ENCODE results near the gene GHRH.
A peak's percentile ranks its signal among the peaks of the same experiment; 100 is the strongest.

Gene GHRH

DNA sequence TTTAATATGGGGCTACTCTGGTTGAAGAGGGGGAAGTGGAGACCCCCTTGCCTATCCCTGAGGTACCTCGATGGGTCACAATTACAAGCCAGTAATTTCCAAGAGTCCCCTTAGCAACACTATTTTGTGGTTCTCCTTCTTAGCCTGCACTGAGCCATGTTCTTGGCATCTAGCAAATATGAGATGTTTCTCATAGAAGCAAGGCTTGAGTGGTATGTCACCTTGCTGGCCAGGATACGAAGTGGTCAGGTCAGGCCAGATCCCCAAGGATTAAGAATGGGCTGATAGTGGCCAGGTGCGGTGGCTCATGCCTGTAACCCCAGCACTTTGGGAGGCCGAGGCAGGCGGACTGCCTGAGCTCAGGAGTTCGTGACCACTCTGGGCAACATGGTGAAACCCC lies 2.1 kb upstream of the GHRH start:
- no peak for DNase-seq (ENCODE audit: low read depth, low spot score)

DNA sequence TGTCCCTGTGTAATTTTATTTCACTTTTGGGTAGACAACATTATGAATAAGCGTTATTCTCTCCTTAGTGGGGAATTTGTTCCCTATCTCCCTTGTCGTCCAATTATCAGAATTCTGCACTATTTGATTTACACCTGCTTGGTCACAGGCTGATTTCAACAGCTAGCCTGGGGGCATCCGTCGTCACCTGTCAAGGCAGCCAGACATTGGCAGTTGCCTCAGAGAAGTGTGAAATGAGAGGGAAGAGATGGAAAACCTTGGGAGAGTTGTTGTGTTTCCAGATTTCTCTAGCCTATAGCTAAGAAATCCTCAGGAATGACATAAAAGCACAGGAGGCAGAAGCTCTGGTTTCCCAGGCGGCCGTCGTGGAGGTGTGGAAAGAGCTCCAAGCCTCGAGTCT lies 891 bp upstream of the GHRH start:
- no peak for DNase-seq (ENCODE audit: low read depth, low spot score)

DNA sequence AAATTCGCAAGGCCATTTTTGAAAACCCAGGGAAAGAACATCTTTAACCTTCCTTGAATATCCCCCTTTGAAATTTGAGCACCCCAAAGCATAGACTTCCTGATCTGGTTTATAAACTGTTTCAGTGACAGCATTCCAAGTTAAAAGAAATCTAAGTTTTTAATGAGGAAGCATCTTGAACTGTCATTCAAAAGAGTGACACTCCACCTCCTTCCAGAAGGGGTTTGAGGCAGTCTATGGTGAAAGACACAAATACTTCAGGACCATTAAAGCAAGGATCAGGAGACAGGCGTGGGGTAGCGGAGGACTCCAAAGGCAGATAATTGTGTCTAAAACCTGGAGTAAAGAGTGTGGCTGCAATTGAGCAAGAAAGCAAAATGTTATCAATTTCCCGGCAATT lies 691 bp downstream of the GHRH start:
- no peak for DNase-seq (ENCODE audit: low read depth, low spot score)

DNA sequence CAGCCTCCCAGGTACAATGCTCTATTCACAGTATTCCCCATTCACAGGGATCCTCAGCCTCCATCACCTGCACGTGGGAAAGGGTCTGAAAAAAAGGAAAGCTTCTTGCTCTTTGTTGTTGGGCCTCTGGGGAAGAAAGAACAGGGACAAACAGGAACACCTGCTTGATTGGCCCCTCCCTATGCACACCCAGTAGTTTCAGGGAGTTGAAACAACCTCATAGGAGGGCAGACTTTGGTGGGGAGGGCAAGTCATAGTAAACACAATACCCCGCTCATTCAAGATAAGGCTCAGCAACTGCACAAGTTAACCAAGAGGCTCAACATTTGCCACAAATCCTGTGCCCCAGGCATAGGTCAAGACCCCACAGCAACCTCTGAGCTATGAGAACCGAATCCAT lies 1.7 kb downstream of the GHRH start:
- no peak for DNase-seq (ENCODE audit: low read depth, low spot score)

DNA sequence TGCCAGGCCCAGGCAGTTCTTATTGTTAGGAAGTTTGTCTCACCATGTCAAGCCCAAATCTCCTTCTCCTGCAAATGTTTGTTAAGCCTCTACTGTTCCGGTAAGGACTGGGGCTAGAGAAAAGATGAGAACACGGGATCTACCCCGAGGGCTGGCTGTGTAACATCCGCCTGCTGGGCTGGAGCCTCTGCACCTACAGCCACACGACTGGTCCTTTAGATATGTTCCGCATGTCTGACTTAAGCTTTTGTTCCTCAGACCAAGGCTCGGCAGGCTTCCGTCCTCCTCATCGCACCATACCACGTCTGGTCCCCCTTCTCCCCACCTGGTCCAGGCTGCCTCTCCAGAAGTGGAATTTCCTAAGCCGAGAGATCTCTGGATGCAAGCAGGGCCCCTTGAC lies 2.6 kb downstream of the GHRH start:
- no peak for DNase-seq (ENCODE audit: low read depth, low spot score)

DNA sequence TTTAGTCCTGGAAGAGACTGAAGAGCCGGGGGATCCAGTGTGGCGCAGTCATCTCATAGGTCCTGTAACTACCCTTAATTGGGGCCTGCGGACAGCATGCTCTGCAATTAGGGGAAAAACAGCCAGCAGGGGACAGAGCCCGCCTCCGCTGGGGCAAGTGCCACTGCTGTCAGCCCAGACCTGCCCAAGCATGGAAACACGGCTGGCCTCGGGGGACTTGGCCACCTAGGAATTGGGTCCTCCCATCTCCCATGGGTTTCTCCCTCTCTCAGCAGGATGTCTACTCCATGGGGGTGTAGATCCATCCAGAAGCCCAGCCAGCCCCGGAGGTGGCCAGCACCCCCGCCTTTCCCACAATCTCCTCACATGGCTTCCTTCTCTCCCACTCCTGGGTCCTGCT lies 3.6 kb downstream of the GHRH start:
- DNase-seq (ENCODE audit: low read depth, low spot score), result no peak

DNA sequence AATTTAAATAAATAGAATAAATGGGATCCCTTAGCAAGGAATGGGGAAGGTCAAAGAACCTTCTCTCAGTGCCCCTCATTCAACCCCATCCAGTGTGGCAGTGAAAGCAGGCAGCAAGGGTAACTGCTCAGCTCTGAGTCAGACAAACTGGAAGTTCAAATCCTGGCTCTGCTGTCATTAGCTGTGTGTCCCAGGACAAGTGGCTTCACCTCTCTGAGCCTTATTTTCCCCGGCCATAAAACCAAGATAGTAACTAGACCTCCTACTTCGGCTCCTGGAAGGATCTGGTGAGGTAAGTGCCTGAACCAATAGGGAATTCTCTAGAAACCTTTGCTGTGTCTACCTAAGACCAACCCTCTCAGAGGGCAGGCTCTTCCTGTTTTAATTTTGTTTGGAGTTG lies 4.1 kb downstream of the GHRH start:
- no peak for DNase-seq (ENCODE audit: low read depth, low spot score)

DNA sequence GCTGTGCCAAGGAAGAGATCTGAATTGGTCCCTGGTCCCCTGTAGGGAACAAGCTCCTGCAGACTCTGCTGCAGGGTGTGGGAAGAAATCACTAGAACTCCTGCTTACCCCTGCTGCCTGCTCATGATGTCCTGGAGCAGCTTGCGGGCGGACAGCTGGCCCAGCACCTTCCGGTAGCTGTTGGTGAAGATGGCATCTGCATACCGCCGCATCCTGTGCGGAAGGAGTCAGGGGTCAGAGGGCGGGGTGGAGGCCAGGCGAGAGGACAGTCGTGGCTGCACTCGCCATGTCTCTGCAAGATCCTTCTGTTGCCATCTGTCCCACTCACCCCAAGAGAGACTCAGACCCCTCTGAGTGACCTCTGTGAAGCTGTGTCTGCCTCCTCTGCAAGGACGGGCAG lies 5.3 kb downstream of the GHRH start:
- DNase-seq (ENCODE audit: low read depth, low spot score), result no peak

DNA sequence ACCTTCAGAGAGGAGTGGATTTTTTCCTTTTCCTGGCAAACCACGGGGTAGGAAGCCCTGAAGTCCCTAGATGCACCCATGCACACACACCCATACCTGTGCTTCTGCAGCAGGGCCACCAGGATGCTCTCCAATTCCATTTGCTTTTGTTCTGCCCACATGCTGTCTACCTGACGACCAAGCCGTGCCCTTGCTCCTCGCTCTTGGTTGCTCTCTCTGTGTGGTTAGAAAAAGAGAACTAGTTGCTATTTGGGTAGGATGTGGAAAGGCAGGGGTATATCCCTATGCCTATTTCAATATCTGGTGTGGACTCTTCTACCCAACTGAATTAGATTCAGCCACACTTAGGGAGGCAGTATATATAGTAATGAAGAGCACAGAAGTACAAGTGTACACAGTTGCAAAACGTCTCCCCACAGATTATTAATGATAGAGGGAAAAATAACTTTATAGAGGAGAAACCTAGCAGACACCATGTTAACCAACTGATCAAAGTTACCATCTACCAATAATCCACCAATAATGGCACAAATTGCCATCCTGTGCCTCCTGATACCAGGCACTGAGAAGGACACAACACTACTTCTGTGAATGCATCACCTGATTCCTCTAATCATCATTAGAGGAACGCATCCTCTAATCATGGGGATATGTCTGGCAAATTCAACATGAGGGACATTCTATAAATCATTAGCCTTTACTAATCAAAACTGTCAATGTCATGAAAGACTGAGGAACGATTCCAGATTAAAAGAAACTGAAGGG lies 7.3 kb downstream of the GHRH start:
- DNase-seq (ENCODE audit: low read depth, low spot score), result no peak

DNA sequence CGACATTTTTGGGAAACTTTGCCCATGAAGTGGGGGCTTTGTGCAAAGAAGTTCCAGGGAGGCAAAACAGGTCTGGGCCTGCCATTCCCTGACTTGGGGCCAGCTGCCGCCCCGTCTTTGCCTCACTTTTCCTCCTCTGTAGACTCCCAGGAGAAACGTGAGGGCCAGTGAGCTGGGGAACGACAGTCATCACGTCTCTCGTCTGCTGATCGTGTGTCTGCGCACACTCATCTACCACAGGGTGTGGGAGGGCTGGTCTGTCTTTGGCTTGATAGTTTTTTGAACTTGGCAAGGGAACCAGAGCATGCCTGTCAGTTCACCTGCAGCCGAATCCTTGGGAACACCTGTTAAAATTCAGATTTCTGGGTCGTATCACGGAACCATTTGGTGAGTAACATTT lies 8.5 kb downstream of the GHRH start:
- no peak for DNase-seq (ENCODE audit: low read depth, low spot score)

DNA sequence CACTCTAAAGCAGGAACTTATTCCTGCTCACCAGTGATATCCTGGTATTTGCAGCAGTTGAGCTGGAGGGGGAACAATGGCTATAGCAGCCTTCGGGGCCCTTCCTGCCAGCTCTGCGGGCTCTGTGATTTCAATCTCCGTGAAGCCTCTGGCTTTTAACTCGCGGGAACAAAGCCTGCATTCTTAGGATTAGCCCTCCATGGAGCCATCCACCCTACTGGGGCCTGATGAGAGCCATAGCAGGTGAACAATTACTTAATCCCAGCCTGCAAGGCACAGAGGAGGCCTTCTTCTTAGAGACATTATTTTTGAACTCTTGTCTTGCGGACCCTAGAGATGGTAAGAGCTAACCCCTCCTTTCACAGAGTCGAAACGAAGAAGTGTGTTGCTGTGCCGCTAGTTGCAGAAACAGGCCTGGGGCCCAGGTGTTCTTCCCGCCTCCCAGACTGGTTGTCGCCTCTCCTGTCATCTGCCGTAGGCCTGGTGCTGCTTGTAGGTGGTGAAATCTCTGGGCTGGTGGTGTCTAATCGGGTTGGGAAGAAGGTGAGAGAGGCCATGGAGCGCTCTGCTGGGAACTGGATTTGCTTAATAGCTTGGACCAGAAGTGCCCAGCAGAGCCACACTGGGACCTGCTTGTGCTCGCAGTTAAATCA lies 9.7 kb downstream of the GHRH start:
- no peak for DNase-seq (ENCODE audit: low read depth, low spot score)

DNA sequence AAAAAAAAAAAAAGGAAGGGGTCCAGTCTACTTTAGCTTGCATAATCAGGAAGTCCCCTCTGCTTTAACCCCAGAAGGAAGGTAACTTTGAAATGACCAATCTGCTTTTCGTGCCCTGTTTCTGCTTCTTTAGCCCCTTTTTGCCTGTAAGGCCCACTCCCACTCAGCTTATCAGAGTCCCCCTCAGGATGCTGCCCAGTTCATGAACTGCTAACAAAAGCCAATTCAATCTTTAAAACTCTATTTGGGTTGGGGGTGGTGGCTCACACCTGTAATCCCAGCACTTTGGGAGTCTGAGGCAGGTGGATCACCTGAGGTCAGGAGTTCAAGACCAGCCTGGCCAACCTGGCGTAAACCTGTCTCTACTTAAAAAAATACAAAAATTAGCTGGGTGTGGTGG lies 12.3 kb downstream of the GHRH start:
- no peak for DNase-seq (ENCODE audit: low read depth, low spot score)

DNA sequence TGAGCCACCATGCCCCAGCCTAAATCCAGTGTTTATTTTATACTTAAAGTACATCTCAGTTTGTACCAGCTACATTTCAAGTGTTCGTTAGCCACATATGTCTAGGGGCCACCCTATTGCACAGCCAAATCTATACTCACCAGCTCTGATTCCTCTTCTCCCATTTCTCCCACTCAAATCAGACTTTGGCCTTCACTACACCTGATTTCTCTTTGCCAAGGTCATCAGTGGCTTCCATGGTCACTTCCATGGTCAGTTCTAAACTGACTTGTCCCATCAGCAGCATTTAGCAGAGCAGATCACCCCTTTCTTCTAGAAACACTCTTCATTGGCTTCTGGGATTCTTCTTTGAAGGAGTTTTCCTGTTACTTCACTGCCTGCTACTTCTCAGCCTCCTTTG lies 14.1 kb downstream of the GHRH start:
- no peak for DNase-seq (ENCODE audit: low read depth, low spot score)

DNA sequence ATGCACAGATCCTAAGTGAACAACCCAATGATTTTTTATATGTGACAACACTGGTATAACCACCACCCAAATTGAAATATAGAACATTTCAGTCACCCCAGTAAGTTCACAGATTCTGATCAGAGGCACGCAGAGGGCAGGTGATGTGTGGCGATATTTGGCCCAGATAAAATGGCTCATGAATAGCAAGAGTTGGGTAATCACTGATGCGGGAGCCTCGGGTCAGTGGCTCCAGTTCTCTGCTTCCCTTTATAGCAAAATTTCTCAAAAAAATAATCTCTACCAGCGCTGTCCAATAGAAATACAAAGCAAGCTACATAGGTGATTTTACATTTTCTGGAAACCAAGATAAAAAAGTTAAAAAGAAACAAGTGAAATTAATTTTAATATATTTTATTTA lies 14.9 kb downstream of the GHRH start:
- no peak for DNase-seq (ENCODE audit: low read depth, low spot score)

DNA sequence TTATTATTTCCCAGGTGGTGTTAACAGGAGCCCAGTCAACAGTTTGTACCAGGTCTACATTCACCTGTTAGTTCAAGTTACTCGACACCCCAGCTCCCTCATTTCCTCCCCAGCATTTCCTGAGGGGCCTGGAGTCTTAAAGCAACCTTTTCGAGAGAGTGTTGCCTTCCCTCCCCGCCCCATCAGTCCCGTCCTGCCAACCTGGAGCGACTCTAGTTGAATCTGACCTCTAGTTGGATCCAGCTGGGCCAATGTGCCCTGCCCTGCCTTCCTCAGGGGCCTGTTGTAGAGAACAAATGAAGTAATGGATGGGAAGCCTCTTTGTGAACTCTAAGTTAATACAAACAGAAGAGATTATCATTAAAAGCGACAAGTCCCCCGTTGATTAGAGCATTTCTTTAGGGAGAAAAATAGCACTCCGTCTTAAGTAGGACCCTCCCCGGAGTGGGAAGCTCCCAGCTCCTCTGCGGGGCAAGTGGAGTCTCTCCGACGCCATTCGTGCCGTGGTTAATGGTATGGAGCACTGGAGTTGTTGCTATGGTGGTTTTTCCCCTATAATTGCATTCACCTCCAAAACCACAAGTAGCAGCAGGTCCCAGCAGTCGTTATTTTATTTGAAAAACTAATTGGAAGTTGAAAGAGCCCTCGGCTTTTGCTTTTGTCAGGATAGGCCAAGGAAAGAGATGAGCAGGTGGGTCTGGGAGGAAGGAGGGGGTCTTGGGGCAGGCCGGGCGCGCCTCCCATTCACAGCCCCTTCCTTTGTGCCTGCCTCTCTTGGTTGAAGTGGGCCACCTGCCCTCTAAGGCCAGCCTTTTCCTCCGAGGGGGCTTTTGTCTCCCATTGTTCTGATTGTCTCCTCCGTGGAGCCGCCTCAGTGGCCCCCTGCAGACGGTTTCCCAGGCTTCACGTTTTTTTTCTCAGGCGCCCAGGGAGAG lies 16.1 kb downstream of the GHRH start:
- no peak for DNase-seq (ENCODE audit: low read depth, low spot score)

DNA sequence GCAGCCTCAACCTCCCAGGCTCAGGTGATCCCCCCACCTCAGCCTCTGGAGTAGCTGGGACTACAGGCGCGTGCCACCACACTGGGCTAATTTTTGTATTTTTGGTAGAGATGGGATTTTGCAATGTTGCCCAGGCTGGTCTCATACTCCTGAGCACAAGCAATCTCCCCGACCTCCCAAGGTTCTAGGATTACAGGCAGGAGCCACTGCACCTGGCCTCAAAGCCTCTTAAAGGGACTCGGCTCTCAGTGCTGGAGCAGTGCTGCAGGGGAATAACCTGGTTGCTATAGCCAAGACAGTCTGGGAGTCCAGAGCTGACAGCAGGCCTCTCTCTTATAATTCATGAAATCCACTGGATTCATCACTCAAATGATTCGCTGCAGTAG lies 17.0 kb downstream of the GHRH start:
- no peak for DNase-seq (ENCODE audit: low read depth, low spot score)

DNA sequence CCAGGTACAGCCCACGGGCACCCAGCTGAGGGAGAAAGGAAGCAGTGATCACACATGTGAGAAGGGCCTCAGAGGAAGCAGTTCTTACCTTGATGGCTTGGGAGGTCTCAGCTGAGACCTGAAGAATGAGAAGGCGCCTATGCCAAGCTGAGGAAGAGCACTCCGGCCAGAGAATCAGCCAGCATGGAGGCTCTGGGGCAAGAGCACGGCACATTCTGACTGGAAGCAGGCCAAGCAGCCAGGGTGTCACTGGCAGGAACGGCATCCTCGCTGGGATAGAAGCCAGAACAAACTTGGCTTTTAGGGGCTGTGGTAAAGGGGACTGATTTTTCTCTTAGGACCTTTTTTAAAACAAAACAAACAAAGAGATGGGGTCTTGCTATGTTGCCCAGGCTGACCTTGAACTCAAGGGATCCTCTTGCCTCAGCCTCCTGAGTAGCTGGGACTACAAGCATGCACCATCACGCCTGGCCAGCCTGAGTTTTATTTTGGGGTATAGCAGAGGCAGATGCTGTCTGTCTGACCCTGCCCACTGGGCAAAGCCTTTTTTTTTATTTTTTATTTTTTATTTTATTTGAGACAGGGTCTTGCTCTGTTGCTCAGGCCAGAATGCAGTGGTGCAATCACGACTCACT lies 17.6 kb downstream of the GHRH start:
- peak; percentile 40 for DNase-seq (ENCODE audit: low read depth, low spot score)

DNA sequence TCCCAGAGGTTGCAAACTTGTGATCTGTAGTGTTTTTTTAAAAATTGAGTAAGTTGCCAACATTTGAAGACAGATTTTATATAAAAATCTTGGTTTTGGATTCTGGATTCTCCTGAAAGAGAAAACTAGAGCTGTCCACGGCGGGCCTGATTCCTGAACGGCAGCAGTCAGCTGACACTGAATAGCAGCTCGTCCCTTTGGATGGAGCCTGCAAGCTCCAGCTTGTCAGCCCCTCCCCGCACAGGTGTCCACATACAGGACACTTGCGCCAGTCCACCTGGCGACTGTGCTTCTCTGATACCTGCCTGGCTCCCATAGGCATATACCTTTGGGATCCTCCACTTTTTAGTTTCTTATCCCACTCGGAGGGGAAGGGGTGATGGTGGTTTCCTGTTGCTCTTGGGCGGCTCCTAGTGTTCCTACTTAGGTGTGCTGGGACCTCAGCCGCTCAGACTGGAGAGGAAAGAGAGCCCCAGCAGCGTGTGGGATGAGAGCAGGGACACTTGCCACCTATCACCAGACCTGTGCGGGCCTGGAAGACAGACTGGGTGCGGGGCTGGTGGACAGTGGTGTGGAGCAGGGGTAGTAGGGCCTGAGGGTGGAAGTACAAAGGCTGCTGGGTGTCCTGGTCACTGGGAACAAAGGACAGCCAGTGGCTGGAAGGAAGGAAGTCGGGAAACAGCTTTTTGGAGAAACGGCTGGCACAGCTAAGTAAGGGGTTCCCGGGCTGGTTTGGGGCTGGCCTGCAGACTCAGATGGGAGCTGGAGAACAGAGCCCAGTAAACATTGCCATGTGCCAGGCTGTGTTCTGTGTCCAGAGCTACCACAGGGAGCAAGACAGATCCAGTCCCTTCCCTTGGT lies 18.3 kb downstream of the GHRH start:
- DNase-seq (ENCODE audit: low read depth, low spot score), result no peak

DNA sequence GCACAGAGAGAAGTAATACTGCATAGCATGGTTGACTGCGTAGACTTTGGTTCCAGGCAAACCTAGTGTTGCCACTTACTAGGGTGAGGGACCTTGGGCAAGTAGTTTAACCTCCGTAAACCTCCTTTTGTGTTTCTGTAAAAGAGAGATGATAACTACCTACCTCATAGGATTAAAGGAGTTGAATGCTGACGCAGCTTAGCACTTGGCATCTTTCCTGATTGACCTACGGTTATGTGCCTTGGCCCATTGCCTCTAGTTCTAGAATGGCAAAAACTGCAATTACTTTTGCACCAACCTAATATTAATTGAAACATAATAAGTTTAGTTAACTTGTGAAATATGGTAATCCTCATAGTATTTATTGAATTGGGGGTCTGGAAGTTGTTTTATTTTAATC lies 19.1 kb downstream of the GHRH start:
- DNase-seq (ENCODE audit: low read depth, low spot score), result no peak

DNA sequence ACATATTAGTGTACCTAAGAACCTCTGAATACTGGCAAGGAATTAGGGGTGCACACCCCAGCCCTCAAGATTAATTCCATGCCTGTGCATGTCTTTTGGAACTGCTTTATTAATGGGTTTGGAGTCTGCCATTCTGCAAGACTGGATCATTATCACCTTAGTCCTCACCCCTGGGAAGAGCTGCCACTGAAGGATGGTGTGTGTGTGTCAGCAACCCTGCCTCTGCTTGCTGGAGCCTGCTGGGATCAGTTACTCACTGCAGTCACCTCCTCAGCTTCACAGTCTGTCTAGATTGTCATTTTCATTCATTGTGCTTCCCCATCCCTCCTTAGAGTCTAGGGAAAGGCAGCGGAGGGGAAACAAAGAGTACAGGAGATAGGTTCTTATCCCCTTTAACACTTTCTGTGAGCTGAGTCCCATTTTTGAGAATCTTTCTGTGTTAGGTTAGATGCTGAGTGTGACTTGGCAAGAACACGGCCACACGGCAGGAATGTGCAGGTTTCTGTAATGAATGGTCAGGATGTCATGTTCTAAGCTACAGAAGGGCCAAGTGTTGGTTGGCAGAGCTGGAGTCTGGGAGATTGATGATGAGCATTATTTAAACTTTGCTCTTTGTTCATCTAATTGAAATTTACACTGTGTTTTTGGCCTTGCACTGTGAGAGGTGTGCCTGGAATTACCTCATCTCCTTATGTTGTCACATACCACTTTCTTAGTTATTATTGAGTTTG lies 21.1 kb downstream of the GHRH start:
- DNase-seq (ENCODE audit: low read depth, low spot score), result no peak

Measured in astrocyte of the hippocampus (primary cell).